ENCODE results near the gene UPF1. TPM values are rescaled to one million over a fixed set of nuclear protein-coding genes. Genes with fewer than 3 reads are reported as not detected.

The UPF1 gene
- polyA plus RNA-seq, 3 donors = 2.6 to 43.7 (median 3.2) TPM

- Histone ChIP-seq H3K9ac (ENCODE audit: insufficient read depth, low read length, poor library complexity, severe bottlenecking) (peak overlapping the region; percentile 89), H4K20me1 (ENCODE audit: insufficient read depth, low read length) (peaks cover 58% of the 10 kb centered on the region), H3K36me3 (replicated peaks in 1 of 2; ENCODE audit: control insufficient read depth in 1 of 2, insufficient read depth in 2 of 2, low read length in 2 of 2) (peaks cover 13 to 41% of the 10 kb centered on the region in 2 donors), H3K27ac (ENCODE audit: low read depth in 1 of 2, low read length in 2 of 2) (peak overlapping the region; percentile 49 to 79), H3K4me1 (ENCODE audit: control insufficient read depth in 1 of 2, insufficient read depth in 2 of 2, low read length in 2 of 2) (peaks cover 24 to 39% of the 10 kb centered on the region in 2 donors), H3K4me2 (replicated peaks; ENCODE audit: extremely low read depth, low read length, poor library complexity, severe bottlenecking) (peak overlapping the region; percentile 83), H3K4me3 (replicated peaks in 1 of 3; ENCODE audit: low read depth in 2 of 3, low read length in 3 of 3) (peak overlapping the region; percentile 75 to 90 (median 89)), H3K79me2 (ENCODE audit: insufficient read depth, low read length) (peaks cover 68% of the 10 kb centered on the region), H3K27me3 (ENCODE audit: control insufficient read depth in 2 of 2, insufficient read depth in 2 of 2, low read length in 2 of 2) (no peaks in the 10 kb centered on the region), H2AFZ (ENCODE audit: insufficient read depth, low read depth, low read length, poor library complexity, severe bottlenecking) (no peak overlapping the region), H3K9me3 (replicated peaks in 1 of 2; ENCODE audit: control insufficient read depth in 1 of 2, insufficient read depth in 1 of 2, low read length in 2 of 2) (no peaks in the 10 kb centered on the region)
- H3K27me3 Mint-ChIP-seq (ENCODE audit: low read depth in 3 of 3) = peaks cover 6 to 12% (median 11%) of the 10 kb centered on the region in 3 donors
- DNase-seq = no peak
- TF ChIP-seq, protein P1, sequence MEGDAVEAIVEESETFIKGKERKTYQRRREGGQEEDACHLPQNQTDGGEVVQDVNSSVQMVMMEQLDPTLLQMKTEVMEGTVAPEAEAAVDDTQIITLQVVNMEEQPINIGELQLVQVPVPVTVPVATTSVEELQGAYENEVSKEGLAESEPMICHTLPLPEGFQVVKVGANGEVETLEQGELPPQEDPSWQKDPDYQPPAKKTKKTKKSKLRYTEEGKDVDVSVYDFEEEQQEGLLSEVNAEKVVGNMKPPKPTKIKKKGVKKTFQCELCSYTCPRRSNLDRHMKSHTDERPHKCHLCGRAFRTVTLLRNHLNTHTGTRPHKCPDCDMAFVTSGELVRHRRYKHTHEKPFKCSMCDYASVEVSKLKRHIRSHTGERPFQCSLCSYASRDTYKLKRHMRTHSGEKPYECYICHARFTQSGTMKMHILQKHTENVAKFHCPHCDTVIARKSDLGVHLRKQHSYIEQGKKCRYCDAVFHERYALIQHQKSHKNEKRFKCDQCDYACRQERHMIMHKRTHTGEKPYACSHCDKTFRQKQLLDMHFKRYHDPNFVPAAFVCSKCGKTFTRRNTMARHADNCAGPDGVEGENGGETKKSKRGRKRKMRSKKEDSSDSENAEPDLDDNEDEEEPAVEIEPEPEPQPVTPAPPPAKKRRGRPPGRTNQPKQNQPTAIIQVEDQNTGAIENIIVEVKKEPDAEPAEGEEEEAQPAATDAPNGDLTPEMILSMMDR (IDR thresholded peaks at IDR 0.05) = no peak
- H3K9me3 Mint-ChIP-seq = no peaks in the 10 kb centered on the region
- peaks cover 54% of the 10 kb centered on the region for H3K4me1 Mint-ChIP-seq
- peak overlapping the region; percentile 87 to 95 (median 91) for H3K27ac Mint-ChIP-seq
- intact Hi-C loops (cut with micrococcal nuclease) = no loop called here
- H3K36me3 Mint-ChIP-seq = peaks cover 23 to 34% of the 10 kb centered on the region in 2 donors
- 0% methylated on average over 1 of the region's 9 CpGs for WGBS (ENCODE audit: insufficient coverage)
- H3K4me3 Mint-ChIP-seq = peak overlapping the region; percentile 97 to 99
These were observed 1.4 kb downstream of the UPF1 start for GRCh38 chr19:18833141-18833476.

- Histone ChIP-seq H3K9me3 (replicated peaks in 1 of 2; ENCODE audit: control insufficient read depth in 1 of 2, insufficient read depth in 1 of 2, low read length in 2 of 2) (no peaks in the 10 kb centered on the region), H3K4me2 (replicated peaks; ENCODE audit: extremely low read depth, low read length, poor library complexity, severe bottlenecking) (peak overlapping the region; percentile 83), H3K27ac (ENCODE audit: low read depth in 1 of 2, low read length in 2 of 2) (peak overlapping the region in 1 of 2 donors; percentile 79), H3K9ac (ENCODE audit: insufficient read depth, low read length, poor library complexity, severe bottlenecking) (peak overlapping the region; percentile 89), H3K4me3 (replicated peaks in 1 of 3; ENCODE audit: low read depth in 2 of 3, low read length in 3 of 3) (peak overlapping the region; percentile 75 to 90 (median 89)), H4K20me1 (ENCODE audit: insufficient read depth, low read length) (peaks cover 68% of the 10 kb centered on the region), H3K79me2 (ENCODE audit: insufficient read depth, low read length) (peaks cover 77% of the 10 kb centered on the region), H3K36me3 (replicated peaks in 1 of 2; ENCODE audit: control insufficient read depth in 1 of 2, insufficient read depth in 2 of 2, low read length in 2 of 2) (peaks cover 13 to 48% of the 10 kb centered on the region in 2 donors), H3K4me1 (ENCODE audit: control insufficient read depth in 1 of 2, insufficient read depth in 2 of 2, low read length in 2 of 2) (peaks cover 24 to 39% of the 10 kb centered on the region in 2 donors), H2AFZ (ENCODE audit: insufficient read depth, low read depth, low read length, poor library complexity, severe bottlenecking) (no peak overlapping the region), H3K27me3 (ENCODE audit: control insufficient read depth in 2 of 2, insufficient read depth in 2 of 2, low read length in 2 of 2) (no peaks in the 10 kb centered on the region)
- peaks cover 58% of the 10 kb centered on the region for H3K4me1 Mint-ChIP-seq
- peaks cover 5 to 8% (median 6%) of the 10 kb centered on the region in 3 donors for H3K27me3 Mint-ChIP-seq (ENCODE audit: low read depth in 3 of 3)
- TF ChIP-seq, protein P1 (IDR thresholded peaks at IDR 0.05) = no peak
- peak overlapping the region; percentile 97 to 99 for H3K4me3 Mint-ChIP-seq
- H3K36me3 Mint-ChIP-seq = peaks cover 26 to 43% of the 10 kb centered on the region in 2 donors
- no peaks in the 10 kb centered on the region for H3K9me3 Mint-ChIP-seq
- peak overlapping the region in 6 of 7 donors; percentile 20 to 88 (median 52) for H3K27ac Mint-ChIP-seq
- 50% methylated on average over 9 of the region's 18 CpGs for WGBS (ENCODE audit: insufficient coverage)
- intact Hi-C loops (cut with micrococcal nuclease) = no loop called here
- DNase-seq = no peak
These were observed 2.3 kb downstream of the UPF1 start for GRCh38 chr19:18833849-18834643.

Measured in CD14-positive monocyte (primary cell).